ENCODE data around the gene DNAJC4. TPM values are rescaled to one million over a fixed set of nuclear protein-coding genes. Genes with fewer than 3 reads are reported as not detected.

The DNAJC4 gene
- total RNA-seq, 2 donors from 2014 or later: 55.8 to 63.8 TPM

GRCh38 chr11:64246871-64247728, 16.8 kb downstream of the DNAJC4 start, which contains the start of gene PPP1R14B:
Gene PPP1R14B (minus strand): TSS chr11:64246943. CDS start chr11:64246673, 270 bp downstream.
- Histone ChIP-seq H3K4me1 (replicated peaks) (peaks cover 15% of the 10 kb centered on the region), H3K27me3 (replicated peaks; ENCODE audit: insufficient read depth) (no peaks in the 10 kb centered on the region), H3K4me3 (peak within 1 kb of the TSS; percentile 47 to 52), H3K36me3 (no peaks in the 10 kb centered on the region), H3K27ac (peak within 1 kb of the TSS; percentile 82 to 84), H3K9me3 (no peaks in the 10 kb centered on the region)
- 1% methylated on average over 51 of the region's 74 CpGs for WGBS
- intact Hi-C loops (cut with DNase I): no loop called here
- peak; percentile 83 for DNase-seq (ENCODE audit: low spot score)
- TF ChIP-seq POLR2A (IDR thresholded peaks at IDR 0.05): peak; percentile 33
- peak; percentile 67 for TF ChIP-seq POLR2AphosphoS5 (IDR thresholded peaks at IDR 0.05)
- peak in 3 of 4 experiments; percentile 9 to 51 (median 33) for TF ChIP-seq CTCF (IDR thresholded peaks at IDR 0.05)

GRCh38 chr11:64247729-64248531, 17.6 kb downstream of the DNAJC4 start:
- intact Hi-C loops (cut with DNase I): no loop called here
- H3K4me3 ChIP-seq: peak overlapping the region; percentile 47 to 52
- no peak for DNase-seq (ENCODE audit: low spot score)
- TF ChIP-seq CTCF (IDR thresholded peaks at IDR 0.05) (no peak), POLR2AphosphoS5 (IDR thresholded peaks at IDR 0.05) (no peak), POLR2A (IDR thresholded peaks at IDR 0.05) (no peak)
- peaks cover 20% of the 10 kb centered on the region for H3K4me1 ChIP-seq (replicated peaks)
- no peaks in the 10 kb centered on the region for H3K36me3 ChIP-seq
- peak overlapping the region; percentile 82 to 84 for H3K27ac ChIP-seq
- no peaks in the 10 kb centered on the region for H3K9me3 ChIP-seq
- H3K27me3 ChIP-seq (replicated peaks; ENCODE audit: insufficient read depth): no peaks in the 10 kb centered on the region
- WGBS: 41% methylated on average over 31 of the region's 31 CpGs

GRCh38 chr11:64248578-64248977, 18.2 kb downstream of the DNAJC4 start:
- no peaks in the 10 kb centered on the region for H3K27me3 ChIP-seq (replicated peaks; ENCODE audit: insufficient read depth)
- intact Hi-C loops (cut with DNase I): no loop called here
- peaks cover 22% of the 10 kb centered on the region for H3K4me1 ChIP-seq (replicated peaks)

GRCh38 chr11:64249038-64249437, 18.7 kb downstream of the DNAJC4 start:
- Histone ChIP-seq H3K9me3 (no peaks in the 10 kb centered on the region), H3K4me1 (replicated peaks) (peaks cover 22% of the 10 kb centered on the region), H3K27ac (no peak overlapping the region), H3K27me3 (replicated peaks; ENCODE audit: insufficient read depth) (no peaks in the 10 kb centered on the region), H3K36me3 (no peaks in the 10 kb centered on the region), H3K4me3 (no peak overlapping the region)
- TF ChIP-seq POLR2A (IDR thresholded peaks at IDR 0.05) (no peak), CTCF (IDR thresholded peaks at IDR 0.05) (no peak), POLR2AphosphoS5 (IDR thresholded peaks at IDR 0.05) (no peak)
- intact Hi-C loops (cut with DNase I): no loop called here
- no peak for DNase-seq (ENCODE audit: low spot score)
- WGBS: 97% methylated on average over 4 of the region's 4 CpGs

More at GRCh38 chr11:64248578-64248977, 18.2 kb downstream of the DNAJC4 start:
- DNase-seq (ENCODE audit: low spot score): no peak
- no peak overlapping the region for H3K27ac ChIP-seq
- H3K4me3 ChIP-seq: no peak overlapping the region
- 72% methylated on average over 6 of the region's 7 CpGs for WGBS
- TF ChIP-seq CTCF (IDR thresholded peaks at IDR 0.05) (no peak), POLR2A (IDR thresholded peaks at IDR 0.05) (no peak), POLR2AphosphoS5 (IDR thresholded peaks at IDR 0.05) (no peak)
- H3K9me3 ChIP-seq: no peaks in the 10 kb centered on the region
- H3K36me3 ChIP-seq: no peaks in the 10 kb centered on the region

All from prostate gland (tissue), 2 donors.